Body of pancreas (tissue), 4 donors: Measurements from ENCODE around the gene EMP1. TPM values are rescaled to one million over a fixed set of nuclear protein-coding genes. Genes with fewer than 3 reads are reported as not detected.
A peak's percentile ranks its signal among the peaks of the same experiment; 100 is the strongest.

Experiments
- ATAC-seq: fragments of 150-250 bp; one replicate; pipeline ENCODE4 v1.9.1; 2016
- DNase-seq, 4 donors: peaks; one replicate each; pipeline ENCODE4 v3.0.0-alpha.2; 2019
- H3K27ac ChIP-seq, 4 donors: fragments of 200-600 bp; sonication (generic); 1 replicate in 3 of 4; 2 replicates in 1 of 4; pipeline versions ENCODE4 v1.5.1 to v1.6.1; 2016 to 2019; ENCODE audit warnings: mild to moderate bottlenecking in 1 of 4, mixed read lengths in 1 of 4, moderate library complexity in 1 of 4
- H3K27me3 ChIP-seq, 2 donors: fragments of 200-600 bp; sonication (generic); one replicate each; pipeline ENCODE4 v1.6.0; 2016; ENCODE audit warnings: mild to moderate bottlenecking in 1 of 2
- H3K36me3 ChIP-seq, 2 donors: fragments of 200-600 bp; sonication (generic); replicated peaks in 1 of 2; 2 replicates each; pipeline ENCODE4 v1.5.1; 2016; ENCODE audit warnings: low read depth in 2 of 2; ENCODE audit not compliant: insufficient read depth in 1 of 2
- H3K4me1 ChIP-seq: fragments of 200-600 bp; sonication (generic); one replicate; pipeline ENCODE4 v1.6.0; 2016
- H3K4me3 ChIP-seq, 2 donors: fragments of 200-600 bp; sonication (generic); 1 replicate in 1 of 2; 2 replicates in 1 of 2; pipeline ENCODE4 v1.5.1; 2016 to 2019
- H3K9me3 ChIP-seq, 3 donors: fragments of 200-600 bp; sonication (generic); 1 replicate in 2 of 3; 2 replicates in 1 of 3; pipeline ENCODE4 v1.5.1; 2016
- CTCF ChIP-seq, 7 experiments: fragments of 450-650 bp in 4 of 7; fragments of 200-600 bp in 3 of 7; sonication (generic) in 3 of 7; IDR thresholded peaks; one replicate each; pipeline ENCODE4 v1.5.1; 2016 to 2019; ENCODE audit warnings: antibody characterized with exemption in 7 of 7
- POLR2A ChIP-seq, 3 donors: fragments of 450-650 bp; IDR thresholded peaks; one replicate each; pipeline ENCODE4 v1.6.1; 2016; ENCODE audit warnings: antibody characterized with exemption in 3 of 3, mild to moderate bottlenecking in 2 of 3
- WGBS, 2 donors: methylation state at CpG; one replicate each; pipeline ENCODE4 v1.1.5; 2017; 5-methylcytosine and 5-hydroxymethylcytosine counted together
- intact Hi-C: fragments of 100-400 bp; cut with DNase I; formaldehyde crosslinking; loops from one replicate; pipeline ENCODE4 v1.15.1; 2023
- total RNA-seq, 2 donors: library from RNA; depleted of rRNA; stranded (reverse); fragments of >200 nt; gene quantifications; one replicate each; pipeline ENCODE4 v1.1.0, GENCODE V29; 2016

The EMP1 gene
- total RNA-seq, 2 donors from 2014 or later = 29.0 to 40.5 TPM

GRCh38 chr12:13176256-13176655 lies 20.3 kb upstream of the EMP1 start:
- no peaks in the 10 kb centered on the region for H3K36me3 ChIP-seq
- no peak overlapping the region for H3K27ac ChIP-seq
- ATAC-seq (no peak), DNase-seq (no peak)
- intact Hi-C loops = no loop called here
- no peaks in the 10 kb centered on the region for H3K27me3 ChIP-seq
- peaks cover 7% of the 10 kb centered on the region for H3K4me1 ChIP-seq
- H3K4me3 ChIP-seq = no peak overlapping the region
- no peaks in the 10 kb centered on the region for H3K9me3 ChIP-seq
- no peak for TF ChIP-seq POLR2A (IDR thresholded peaks at IDR 0.05)
- no peak for TF ChIP-seq CTCF (IDR thresholded peaks at IDR 0.05)
- 85 to 86% methylated on average over 4 of the region's 4 CpGs for WGBS, 2 donors

- Histone ChIP-seq H3K27me3 (no peaks in the 10 kb centered on the region), H3K4me1 (peaks cover 7% of the 10 kb centered on the region), H3K27ac (no peak overlapping the region), H3K36me3 (no peaks in the 10 kb centered on the region), H3K9me3 (no peaks in the 10 kb centered on the region), H3K4me3 (no peak overlapping the region)
- 85 to 88% methylated on average over 4 of the region's 4 CpGs for WGBS, 2 donors
- ATAC-seq (no peak), DNase-seq (no peak)
- TF ChIP-seq POLR2A (IDR thresholded peaks at IDR 0.05) = no peak
- no peak for TF ChIP-seq CTCF (IDR thresholded peaks at IDR 0.05)
- intact Hi-C loops = no loop called here
Measured at GRCh38 chr12:13177373-13177772, 19.2 kb upstream of the EMP1 start.

GRCh38 chr12:13177906-13178305 lies 18.6 kb upstream of the EMP1 start:
- no peak overlapping the region for H3K4me3 ChIP-seq
- H3K9me3 ChIP-seq = no peaks in the 10 kb centered on the region
- TF ChIP-seq CTCF (IDR thresholded peaks at IDR 0.05) (no peak), POLR2A (IDR thresholded peaks at IDR 0.05) (no peak)
- DNase-seq (no peak), ATAC-seq (no peak)
- WGBS, 2 donors = 53 to 82% methylated on average over 4 of the region's 4 CpGs
- no peaks in the 10 kb centered on the region for H3K36me3 ChIP-seq
- H3K4me1 ChIP-seq = peaks cover 7% of the 10 kb centered on the region
- no peak overlapping the region for H3K27ac ChIP-seq
- intact Hi-C loops = no loop called here
- H3K27me3 ChIP-seq = no peaks in the 10 kb centered on the region

- peak in 2 of 4 donors; percentile 27 to 39 for DNase-seq
- intact Hi-C loops = no loop called here
- peak; percentile 12 for ATAC-seq
- no peaks in the 10 kb centered on the region for H3K36me3 ChIP-seq
- peaks cover 7% of the 10 kb centered on the region for H3K4me1 ChIP-seq
- no peaks in the 10 kb centered on the region for H3K9me3 ChIP-seq
- TF ChIP-seq CTCF (IDR thresholded peaks at IDR 0.05) = no peak
- TF ChIP-seq POLR2A (IDR thresholded peaks at IDR 0.05) = no peak
- H3K27me3 ChIP-seq = no peaks in the 10 kb centered on the region
- 60 to 66% methylated on average over 10 of the region's 10 CpGs for WGBS, 2 donors
- H3K27ac ChIP-seq = no peak overlapping the region
- H3K4me3 ChIP-seq = no peak overlapping the region
Measured at GRCh38 chr12:13178568-13179210, 17.8 kb upstream of the EMP1 start.
